Activated T-cell treated with anti-CD3 and anti-CD28 coated beads for 48 hours (primary cell): ENCODE results near the gene PRPF19.

Experiments used
- DNase-seq: peaks from one replicate; pipeline ENCODE4 v3.0.0-alpha.2; 2020; ENCODE audit warnings: low read depth

Gene PRPF19

GRCh38 chr11:60872961-60873524 is 33.3 kb downstream of the PRPF19 start:
- DNase-seq = no peak

- no peak for DNase-seq
These were observed 34.0 kb downstream of the PRPF19 start for GRCh38 chr11:60872124-60872960.

GRCh38 chr11:60871378-60872061 is 34.9 kb downstream of the PRPF19 start:
- no peak for DNase-seq

GRCh38 chr11:60870733-60871377 is 35.5 kb downstream of the PRPF19 start:
- DNase-seq = no peak

- DNase-seq = no peak
These were observed 36.1 kb downstream of the PRPF19 start for GRCh38 chr11:60870276-60870675.

GRCh38 chr11:60869451-60869825 is 36.9 kb downstream of the PRPF19 start:
- no peak for DNase-seq

GRCh38 chr11:60868682-60869450 is 37.5 kb downstream of the PRPF19 start:
- no peak for DNase-seq

- no peak for DNase-seq
These were observed 38.3 kb downstream of the PRPF19 start for GRCh38 chr11:60867871-60868681.

- DNase-seq = no peak
These were observed 39.2 kb downstream of the PRPF19 start, which contains the start of gene ZP1 for GRCh38 chr11:60866911-60867870. TSS of gene ZP1 (plus strand) at chr11:60867542. CDS start at chr11:60867562, 20 bp downstream.

- no peak for DNase-seq
These were observed 41.4 kb downstream of the PRPF19 start for GRCh38 chr11:60864856-60865513.

- no peak for DNase-seq
These were observed 42.5 kb downstream of the PRPF19 start for GRCh38 chr11:60863550-60864521.

GRCh38 chr11:60862171-60862570 is 44.2 kb downstream of the PRPF19 start:
- no peak for DNase-seq

- DNase-seq = no peak
These were observed 45.4 kb downstream of the PRPF19 start for GRCh38 chr11:60860943-60861342.

GRCh38 chr11:60859616-60860250 is 46.7 kb downstream of the PRPF19 start:
- no peak for DNase-seq

GRCh38 chr11:60858731-60859464 is 47.5 kb downstream of the PRPF19 start:
- DNase-seq = no peak

GRCh38 chr11:60858236-60858635 is 48.1 kb downstream of the PRPF19 start:
- DNase-seq = no peak
